Measurements from ENCODE around the gene ATP6AP2.
"Not testable (repeated sequence)": the region's sequence is repeated elsewhere in the genome, so short reads cannot be mapped to it uniquely, and the experiment has no call there.

- TF ChIP-seq, protein P1, sequence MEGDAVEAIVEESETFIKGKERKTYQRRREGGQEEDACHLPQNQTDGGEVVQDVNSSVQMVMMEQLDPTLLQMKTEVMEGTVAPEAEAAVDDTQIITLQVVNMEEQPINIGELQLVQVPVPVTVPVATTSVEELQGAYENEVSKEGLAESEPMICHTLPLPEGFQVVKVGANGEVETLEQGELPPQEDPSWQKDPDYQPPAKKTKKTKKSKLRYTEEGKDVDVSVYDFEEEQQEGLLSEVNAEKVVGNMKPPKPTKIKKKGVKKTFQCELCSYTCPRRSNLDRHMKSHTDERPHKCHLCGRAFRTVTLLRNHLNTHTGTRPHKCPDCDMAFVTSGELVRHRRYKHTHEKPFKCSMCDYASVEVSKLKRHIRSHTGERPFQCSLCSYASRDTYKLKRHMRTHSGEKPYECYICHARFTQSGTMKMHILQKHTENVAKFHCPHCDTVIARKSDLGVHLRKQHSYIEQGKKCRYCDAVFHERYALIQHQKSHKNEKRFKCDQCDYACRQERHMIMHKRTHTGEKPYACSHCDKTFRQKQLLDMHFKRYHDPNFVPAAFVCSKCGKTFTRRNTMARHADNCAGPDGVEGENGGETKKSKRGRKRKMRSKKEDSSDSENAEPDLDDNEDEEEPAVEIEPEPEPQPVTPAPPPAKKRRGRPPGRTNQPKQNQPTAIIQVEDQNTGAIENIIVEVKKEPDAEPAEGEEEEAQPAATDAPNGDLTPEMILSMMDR (conservative IDR thresholded peaks at IDR 0.05; ENCODE audit: low read length): not testable (repeated sequence)
- TF ChIP-seq EZH2phosphoT487 (IDR thresholded peaks at IDR 0.05; ENCODE audit: borderline replicate concordance): not testable (repeated sequence)
Measured at GRCh38 chrX:40589616-40590321, 9.0 kb downstream of the ATP6AP2 start.
